ENCODE measurements around the gene DYNLT4.
"Not testable (repeated sequence)": the region's sequence is repeated elsewhere in the genome, so short reads cannot be mapped to it uniquely, and the experiment has no call there.

DYNLT4 gene

DNA sequence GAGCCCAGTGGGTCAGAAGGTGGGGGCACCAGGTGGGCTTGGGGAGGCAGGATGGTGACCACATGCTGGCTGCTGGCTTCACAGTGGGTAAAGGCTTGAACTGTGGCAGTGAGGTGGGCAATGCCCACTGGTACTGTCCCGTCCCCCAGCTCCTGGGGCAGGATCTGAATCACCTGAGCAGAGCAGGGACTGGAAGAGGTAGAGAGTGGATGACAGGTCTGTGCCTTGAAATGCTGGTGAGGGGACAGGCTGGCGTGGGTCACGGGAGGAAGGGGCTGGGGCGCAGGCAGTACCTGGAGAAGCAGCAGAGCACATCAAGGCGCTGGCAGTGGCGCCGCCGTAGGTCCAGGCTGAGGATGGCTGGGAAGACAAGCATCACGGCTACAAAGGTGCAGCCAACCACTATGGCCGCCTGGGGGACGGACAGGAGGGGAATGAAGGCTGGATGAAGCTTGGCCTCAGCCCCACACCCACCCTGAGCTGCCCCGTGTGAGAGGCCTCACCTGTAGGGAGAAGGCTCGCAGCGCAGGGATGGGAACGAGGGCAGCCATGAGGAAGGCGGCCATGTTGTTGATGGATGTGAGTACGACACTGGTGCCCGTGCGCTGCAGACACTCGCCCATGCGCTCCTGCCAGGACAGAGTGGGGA, 21.0 kb upstream of the DYNLT4 start:
- no peak for FAIRE-seq

DNA sequence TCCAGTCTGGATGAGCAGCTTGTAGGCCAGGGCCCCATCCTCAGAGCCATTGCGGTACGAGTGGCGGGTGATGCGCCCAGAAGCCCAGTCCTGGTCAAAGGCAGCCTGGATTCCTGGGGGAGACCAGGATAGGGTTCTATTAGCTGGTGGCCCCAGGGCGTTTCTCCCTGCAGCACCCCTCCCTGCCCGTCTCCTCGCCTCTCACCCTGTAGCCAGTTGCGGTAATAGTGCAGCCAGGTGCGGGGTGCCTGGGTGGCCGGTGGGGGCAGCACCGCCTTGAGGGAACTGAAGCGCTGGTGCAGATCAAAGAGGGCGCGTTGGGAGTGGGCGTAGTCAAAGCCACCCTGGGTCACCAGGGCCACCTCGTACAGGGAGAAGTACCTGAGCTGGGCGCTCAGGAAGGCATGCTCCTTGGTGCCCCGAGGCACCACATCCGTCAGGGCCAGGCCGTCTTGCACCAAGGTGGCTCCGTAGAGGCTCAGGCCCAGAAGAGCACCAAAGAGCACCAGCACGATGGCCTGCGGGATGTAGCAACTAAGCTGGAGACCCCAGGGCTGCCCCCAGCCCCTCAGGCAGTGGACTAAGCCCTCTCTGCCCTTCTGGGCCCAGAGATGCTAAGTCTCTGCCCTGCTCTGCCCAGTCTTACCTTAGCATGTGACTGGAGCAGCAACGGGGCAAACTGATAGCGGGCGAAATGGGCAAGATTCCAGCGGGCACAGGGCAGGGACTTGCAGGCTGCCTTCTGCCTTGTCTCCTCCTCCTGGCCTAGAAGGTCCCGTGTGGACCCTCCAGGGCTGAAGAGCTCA, 20.2 kb upstream of the DYNLT4 start:
- no peak for FAIRE-seq

GRCh38 chr1:44826375-44827196, 19.4 kb upstream of the DYNLT4 start:
- no peak for FAIRE-seq

GRCh38 chr1:44824392-44824791, 17.2 kb upstream of the DYNLT4 start:
- not testable (repeated sequence) for FAIRE-seq

GRCh38 chr1:44822981-44823451, 15.9 kb upstream of the DYNLT4 start:
- no peak for FAIRE-seq

- FAIRE-seq = no peak
Observed at GRCh38 chr1:44822131-44822701, 15.1 kb upstream of the DYNLT4 start.

DNA sequence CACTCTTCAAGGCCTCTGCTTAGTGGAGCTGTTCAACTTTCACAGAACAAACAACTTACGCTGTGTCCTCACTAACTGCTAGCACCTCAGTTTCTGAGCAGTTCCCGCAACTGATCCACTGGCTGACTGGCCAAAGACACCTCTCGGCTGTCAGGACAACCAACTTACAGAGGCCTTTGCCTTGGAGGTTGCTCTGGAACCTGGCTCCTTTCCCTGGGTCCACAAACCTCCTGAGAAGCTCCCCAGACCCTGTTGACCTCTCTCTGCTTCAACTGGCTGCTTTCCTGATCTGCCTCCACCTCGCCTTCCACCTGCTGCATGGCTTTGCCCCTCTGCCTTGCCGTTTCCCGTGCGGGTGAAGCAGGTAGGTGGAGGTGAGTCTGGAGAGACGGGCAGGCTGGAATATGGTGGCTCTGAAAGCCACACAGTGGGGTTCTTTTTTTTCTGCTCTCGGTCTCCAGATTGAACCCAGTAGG, 14.1 kb upstream of the DYNLT4 start:
- FAIRE-seq = no peak

GRCh38 chr1:44820328-44821239, 13.4 kb upstream of the DYNLT4 start:
- no peak for FAIRE-seq

DNA sequence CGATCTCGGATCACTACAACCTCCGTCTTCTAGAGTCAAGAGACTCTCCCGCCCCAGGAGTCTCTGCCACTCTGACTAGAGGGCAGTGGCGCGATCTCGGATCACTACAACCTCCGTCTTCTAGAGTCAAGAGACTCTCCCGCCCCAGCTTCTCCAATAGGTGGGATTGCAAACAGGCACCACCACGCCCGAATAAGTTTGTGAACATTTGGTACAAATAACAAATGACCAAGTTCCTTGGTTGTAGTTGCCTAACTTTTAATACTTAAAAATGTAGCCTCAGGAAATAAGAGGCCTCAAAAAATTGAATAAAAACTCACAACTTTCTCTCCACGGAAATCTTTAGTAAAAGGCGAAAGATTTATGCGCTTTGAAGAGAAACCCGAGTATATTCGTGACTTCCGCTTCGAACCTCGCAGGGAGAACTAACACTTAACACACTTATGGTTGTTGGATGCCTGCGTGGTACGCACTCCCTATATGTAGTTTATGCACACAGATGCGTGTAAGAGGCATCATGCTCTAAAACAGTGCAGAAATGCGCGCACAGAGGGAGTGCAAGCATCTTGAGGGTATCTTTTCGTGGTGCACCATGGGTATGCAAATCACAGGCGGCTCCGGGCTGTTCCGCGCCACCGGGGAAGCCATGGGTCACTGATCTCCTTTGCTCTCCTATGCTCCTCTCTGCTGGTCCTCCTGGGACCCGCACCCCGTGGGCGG, 12.6 kb upstream of the DYNLT4 start:
- FAIRE-seq = peak; percentile 95

DNA sequence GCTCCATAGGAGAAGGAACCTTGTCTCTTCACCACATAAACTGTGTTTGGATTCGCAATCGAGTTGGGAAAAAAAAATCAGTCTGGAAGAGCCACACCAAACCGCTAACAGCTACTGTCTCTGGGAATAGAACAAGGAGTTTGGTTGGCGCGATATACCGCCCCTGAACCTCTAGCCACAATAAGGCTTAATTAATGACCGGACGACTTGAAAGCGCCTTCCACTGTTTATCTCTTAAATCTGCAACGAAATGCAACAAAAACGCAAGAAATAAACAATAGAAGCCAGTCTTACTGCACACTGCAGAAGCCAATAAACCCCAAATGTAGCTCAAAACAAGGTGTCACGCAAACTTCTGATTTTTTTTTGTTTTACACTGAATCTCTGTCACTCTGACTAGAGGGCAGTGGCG, 12.1 kb upstream of the DYNLT4 start:
- FAIRE-seq = no peak

DNA sequence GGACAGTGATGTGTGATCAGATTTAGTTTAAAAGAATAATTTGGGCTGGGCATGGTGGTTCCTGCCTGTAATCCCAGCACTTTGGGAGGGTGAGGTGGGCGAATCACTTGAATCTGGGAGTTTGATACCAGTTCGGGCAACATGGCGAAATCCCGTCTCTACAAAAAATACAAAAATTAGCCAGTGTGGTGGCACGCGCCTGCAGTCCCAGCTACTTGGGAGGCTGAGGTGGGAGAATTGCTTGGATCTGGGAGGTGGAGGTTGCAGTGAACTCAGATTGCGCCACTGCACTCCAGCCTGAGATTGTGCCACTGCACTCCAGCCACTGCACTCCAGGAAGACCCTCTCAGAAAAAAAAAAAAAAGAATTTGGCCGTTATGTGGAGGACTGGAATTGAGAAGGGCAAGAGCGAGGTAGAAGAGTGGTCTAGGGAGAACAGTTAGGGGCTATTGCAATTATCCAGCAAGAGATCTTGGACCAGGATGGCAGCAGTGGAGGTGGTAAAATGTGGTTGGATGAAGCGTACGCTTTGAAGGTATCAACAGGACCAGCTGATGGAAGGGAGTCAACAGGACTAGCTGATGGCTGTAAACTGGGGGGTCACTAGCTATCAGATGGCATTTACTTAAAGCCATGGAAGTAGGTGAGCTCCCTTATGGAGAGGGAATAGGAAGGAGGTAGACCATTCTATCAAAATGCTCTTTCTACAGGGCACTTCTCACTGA, 10.8 kb upstream of the DYNLT4 start:
- FAIRE-seq = no peak

GRCh38 chr1:44817307-44817706, 10.2 kb upstream of the DYNLT4 start:
- FAIRE-seq = no peak

DNA sequence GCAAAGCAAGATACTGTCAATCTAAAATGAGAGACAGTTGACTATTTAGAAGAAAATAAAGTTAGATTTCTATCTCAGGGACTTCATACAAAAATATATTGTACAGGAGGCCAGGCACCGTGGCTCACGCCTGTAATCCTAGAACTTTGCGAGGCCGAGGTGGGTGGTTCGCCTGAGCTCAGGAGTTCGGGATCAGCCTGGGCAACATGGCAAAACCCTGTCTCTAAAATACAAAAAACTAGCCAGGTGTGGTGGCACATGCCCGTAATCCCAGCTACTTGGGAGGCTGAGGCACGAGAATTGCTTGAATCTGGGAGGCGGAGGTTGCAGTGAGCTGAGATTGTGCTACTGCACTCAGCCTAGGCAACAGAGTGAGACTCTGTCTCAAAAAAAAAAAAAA, 8.8 kb upstream of the DYNLT4 start:
- not testable (repeated sequence) for FAIRE-seq

DNA sequence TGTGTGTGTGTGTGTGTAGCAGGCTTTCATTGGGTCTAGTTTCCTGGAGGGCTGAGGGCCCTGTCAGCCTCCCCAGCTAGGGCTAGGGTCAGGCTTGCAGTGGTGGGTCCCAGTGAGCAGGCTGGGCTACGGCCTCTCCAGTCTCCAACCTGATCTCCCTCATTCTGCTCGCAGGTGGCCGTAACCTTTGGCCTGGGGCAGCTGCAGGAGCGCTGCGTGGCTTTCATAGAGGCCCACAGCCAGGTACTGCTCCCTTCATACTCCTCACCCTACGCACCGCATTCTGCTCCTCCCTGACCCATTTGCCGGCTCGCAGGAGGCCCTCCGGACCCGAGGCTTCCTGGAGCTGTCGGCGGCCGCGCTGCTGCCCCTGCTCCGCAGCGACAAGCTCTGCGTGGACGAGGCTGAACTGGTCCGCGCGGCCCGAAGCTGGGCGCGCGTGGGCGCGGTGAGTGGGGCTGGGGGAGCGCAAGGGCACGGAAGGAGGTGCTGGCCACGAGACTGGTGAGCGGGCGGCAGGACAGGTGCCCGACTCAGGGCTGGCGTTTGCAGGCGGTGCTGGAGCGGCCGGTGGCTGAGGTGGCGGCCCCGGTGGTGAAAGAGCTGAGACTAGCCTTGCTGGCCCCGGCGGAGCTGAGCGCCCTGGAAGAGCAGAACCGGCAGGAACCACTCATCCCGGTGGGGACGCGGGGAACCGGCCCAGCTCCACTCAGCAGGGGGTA, 5.8 kb upstream of the DYNLT4 start:
- FAIRE-seq = no peak

DNA sequence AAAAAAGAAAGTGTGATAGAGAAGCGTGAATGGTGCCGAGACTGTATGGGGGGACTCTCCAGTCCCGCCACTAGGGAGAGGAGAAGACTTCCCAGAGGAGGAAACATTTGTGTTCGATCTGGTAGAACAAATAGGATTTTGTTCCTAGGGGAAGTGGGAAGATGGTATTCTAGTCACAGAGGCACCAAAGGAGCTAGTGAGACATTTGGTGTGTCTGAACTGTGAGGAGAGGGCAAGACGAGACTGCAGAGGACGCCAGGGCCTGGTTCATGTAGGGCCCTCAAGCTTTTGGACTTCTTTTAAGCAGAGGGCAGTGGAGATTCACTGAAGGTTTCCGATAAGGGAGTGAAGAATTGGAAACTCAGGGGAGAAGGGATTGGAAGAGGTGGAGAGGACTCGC, 4.1 kb upstream of the DYNLT4 start:
- FAIRE-seq = no peak

GRCh38 chr1:44810762-44811105, 3.6 kb upstream of the DYNLT4 start:
- not testable (repeated sequence) for FAIRE-seq

DNA sequence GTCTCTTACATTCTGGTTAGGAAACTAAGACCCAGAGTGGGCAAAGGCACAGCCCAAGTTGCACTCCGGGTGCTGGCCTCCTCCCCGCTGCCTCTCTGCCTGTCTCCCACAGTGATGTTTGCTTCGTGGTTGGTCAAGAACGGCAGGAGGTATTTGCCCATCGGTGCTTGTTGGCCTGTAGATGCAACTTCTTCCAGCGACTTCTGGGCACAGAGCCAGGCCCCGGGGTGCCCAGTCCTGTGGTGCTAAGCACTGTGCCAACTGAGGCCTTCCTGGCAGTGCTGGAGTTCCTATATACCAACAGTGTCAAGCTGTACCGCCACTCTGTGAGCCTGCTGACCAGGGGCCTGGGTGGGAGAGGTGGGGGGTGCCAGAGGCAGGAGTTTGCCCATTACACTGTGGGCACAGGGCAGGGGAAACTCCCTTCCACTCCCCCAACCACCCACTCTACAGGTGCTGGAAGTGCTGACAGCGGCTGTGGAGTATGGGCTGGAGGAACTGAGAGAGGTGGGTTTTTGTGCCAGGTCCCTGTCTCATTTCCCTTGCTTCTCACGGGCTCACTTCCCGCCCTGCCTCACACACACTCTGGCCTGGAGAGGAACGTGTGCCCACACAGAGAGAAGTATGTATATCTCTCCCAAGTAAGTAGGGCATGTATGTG, 3.1 kb upstream of the DYNLT4 start:
- FAIRE-seq = no peak

DNA sequence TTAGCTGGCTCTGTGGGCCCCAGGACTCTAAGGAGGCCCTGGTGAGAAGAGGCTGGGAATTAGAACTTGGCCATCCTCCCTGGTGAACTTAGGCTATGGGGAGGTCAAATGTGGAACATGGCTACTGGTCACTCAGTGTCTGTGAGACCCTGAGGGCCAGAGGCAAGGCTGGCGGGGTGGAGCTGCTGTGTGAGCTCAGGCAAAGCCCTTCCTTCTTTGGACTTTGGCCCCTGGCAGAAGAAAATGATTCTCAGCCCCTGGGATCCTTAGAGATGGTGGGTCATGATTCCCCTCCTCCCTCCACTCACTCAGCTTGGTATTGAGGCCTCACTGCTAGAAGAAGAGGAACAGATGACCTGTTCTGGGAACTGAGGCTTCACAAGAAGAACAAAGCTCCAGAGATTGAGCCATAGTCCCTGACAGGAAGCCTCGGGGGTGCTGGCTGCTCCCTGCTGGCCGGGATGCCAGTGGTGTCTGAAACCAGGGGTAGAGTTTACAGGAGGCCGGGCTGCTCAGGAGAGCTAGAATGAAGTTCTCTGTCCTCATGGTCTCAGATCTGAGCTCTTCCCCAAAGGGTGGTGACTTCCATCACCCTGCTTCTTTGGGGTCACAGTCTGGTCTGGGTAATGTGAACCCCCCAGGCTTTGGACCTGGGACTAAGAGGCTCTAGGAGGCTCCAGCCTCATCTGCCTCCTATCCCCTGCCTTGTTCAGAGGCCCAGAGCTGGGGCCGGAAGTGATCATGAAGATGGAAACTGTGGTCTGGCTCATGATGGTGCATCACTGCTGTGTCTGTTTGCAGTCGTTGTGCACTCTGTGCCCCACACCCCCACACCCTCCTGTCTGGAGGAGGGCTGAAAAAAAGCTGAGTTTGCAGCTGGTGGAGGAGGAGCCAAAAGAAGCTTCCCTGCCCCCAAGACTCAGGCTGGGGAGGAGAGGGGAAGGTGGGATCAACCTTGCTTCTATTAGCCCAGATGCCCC, 2.1 kb upstream of the DYNLT4 start:
- no peak for FAIRE-seq
